Mesendoderm (in vitro differentiated cells): ENCODE results near the gene SVOP.

ENCODE experiments used
- DNase-seq: peaks from one replicate; pipeline ENCODE4 v3.0.0; 2013
- H2AK5ac ChIP-seq: 2 replicates; pipeline ENCODE4 v1.6.1; 2013; ENCODE audit warnings: low read length, inconsistent platforms
- H2BK120ac ChIP-seq: 2 replicates; pipeline ENCODE4 v1.6.1; 2013; ENCODE audit warnings: low read depth, mild to moderate bottlenecking, low read length, moderate library complexity, mixed read lengths
- H2BK15ac ChIP-seq: replicated peaks from 2 replicates; pipeline ENCODE4 v1.6.1; 2013; ENCODE audit warnings: low read depth, mild to moderate bottlenecking, moderate library complexity
- H2BK5ac ChIP-seq: 2 replicates; pipeline ENCODE4 v1.6.1; 2013; ENCODE audit warnings: low read length, inconsistent platforms
- H3K18ac ChIP-seq: 2 replicates; pipeline ENCODE4 v1.6.1; 2013; ENCODE audit warnings: mild to moderate bottlenecking, low read length, mixed read lengths
- H3K23ac ChIP-seq: one replicate; pipeline ENCODE4 v1.6.1; 2013; ENCODE audit warnings: low read length
- H3K27ac ChIP-seq: 2 replicates; pipeline ENCODE4 v1.5.1; 2013; ENCODE audit warnings: low read depth, mild to moderate bottlenecking, inconsistent platforms, low read length, moderate library complexity
- H3K27me3 ChIP-seq: 2 replicates; pipeline ENCODE4 v1.6.1; 2013; ENCODE audit warnings: low read length, control low read depth, mild to moderate bottlenecking, inconsistent platforms; ENCODE audit not compliant: insufficient read depth, poor library complexity
- H3K36me3 ChIP-seq: 2 replicates; pipeline ENCODE4 v1.6.1; 2013; ENCODE audit warnings: low read length, inconsistent platforms; ENCODE audit not compliant: control insufficient read depth, insufficient read depth
- H3K4ac ChIP-seq: one replicate; pipeline ENCODE4 v1.6.1; 2013; ENCODE audit warnings: low read depth, mild to moderate bottlenecking, low read length, moderate library complexity
- H3K4me1 ChIP-seq: 2 replicates; pipeline ENCODE4 v1.6.1; 2013; ENCODE audit warnings: low read depth, low read length, inconsistent platforms; ENCODE audit not compliant: control insufficient read depth
- H3K4me2 ChIP-seq: 2 replicates; pipeline ENCODE4 v1.6.1; 2013; ENCODE audit warnings: low read length
- H3K4me3 ChIP-seq: 2 replicates; pipeline ENCODE4 v1.5.1; 2013; ENCODE audit warnings: mild to moderate bottlenecking, low read length
- H3K56ac ChIP-seq: one replicate; pipeline ENCODE4 v1.6.1; 2013; ENCODE audit warnings: low read length
- H3K79me1 ChIP-seq: 2 replicates; pipeline ENCODE4 v1.6.1; 2013; ENCODE audit warnings: low read length, inconsistent platforms
- H3K79me2 ChIP-seq: 2 replicates; pipeline ENCODE4 v1.6.1; 2013; ENCODE audit warnings: mild to moderate bottlenecking, low read length; ENCODE audit not compliant: control insufficient read depth, insufficient read depth
- H3K9ac ChIP-seq: 2 replicates; pipeline ENCODE4 v1.6.1; 2013; ENCODE audit warnings: low read length, inconsistent platforms
- H4K5ac ChIP-seq: one replicate; pipeline ENCODE4 v1.6.1; 2013; ENCODE audit warnings: low read length
- H4K8ac ChIP-seq: one replicate; pipeline ENCODE4 v1.6.1; 2013; ENCODE audit warnings: low read depth, mild to moderate bottlenecking, control low read depth, low read length, moderate library complexity
- WGBS: extraction: QIAGEN DNeasy Blood & Tissue Kit; methylation state at CpG from one replicate; pipeline ENCODE4 v1.1.7; 2013; ENCODE audit warnings: low lambda C conversion rate, missing lambda C conversion rate; ENCODE audit not compliant: insufficient coverage; ENCODE audit errors: extremely low coverage; 5-methylcytosine and 5-hydroxymethylcytosine counted together

Gene SVOP

DNA sequence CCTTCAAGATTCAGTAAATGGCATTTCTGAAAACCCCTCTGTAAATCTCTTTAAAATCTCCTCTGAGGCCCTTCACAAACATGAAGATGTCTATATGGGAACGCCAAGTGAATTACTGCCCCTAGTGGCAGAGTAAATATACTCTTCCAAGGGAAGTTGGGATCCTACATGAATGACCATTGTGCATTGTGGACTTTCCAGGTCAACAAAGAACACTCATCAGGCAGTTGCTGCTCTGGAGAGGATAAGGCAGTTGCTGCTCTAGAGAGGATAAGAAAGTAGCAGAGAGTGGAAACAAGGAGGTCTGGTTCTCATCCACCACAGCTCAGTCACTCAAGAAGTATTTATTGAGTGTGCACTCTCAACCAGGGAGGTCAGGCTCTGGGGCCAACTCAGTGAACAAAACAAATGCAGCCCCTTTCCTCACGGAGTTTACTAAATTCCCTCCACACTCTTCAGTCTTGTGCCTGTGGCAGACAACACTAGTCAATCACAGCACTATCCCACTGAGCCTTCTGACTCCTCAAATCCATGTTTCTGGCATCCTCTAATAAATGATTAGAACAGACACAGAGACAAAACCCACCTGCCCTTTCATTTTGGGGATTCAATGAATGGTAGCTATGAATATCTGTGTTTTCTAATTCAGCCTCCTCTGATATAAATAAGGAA is 52.9 kb downstream of the SVOP start:
- no peak overlapping the region for H3K23ac ChIP-seq
- no peak overlapping the region for H2AK5ac ChIP-seq
- peak; percentile 63 for DNase-seq
- no peak overlapping the region for H3K56ac ChIP-seq
- no peak overlapping the region for H4K8ac ChIP-seq
- no peaks in the 10 kb centered on the region for H3K27me3 ChIP-seq
- H3K4ac ChIP-seq, result no peak overlapping the region
- no peaks in the 10 kb centered on the region for H3K79me2 ChIP-seq
- no peak overlapping the region for H3K4me3 ChIP-seq
- peak overlapping the region; percentile 71 for H4K5ac ChIP-seq
- H3K27ac ChIP-seq, result no peak overlapping the region
- no peak overlapping the region for H3K9ac ChIP-seq
- no peaks in the 10 kb centered on the region for H3K36me3 ChIP-seq
- H2BK5ac ChIP-seq, result no peak overlapping the region
- no peak overlapping the region for H2BK15ac ChIP-seq
- H3K4me1 ChIP-seq, result no peaks in the 10 kb centered on the region
- no CpG with 5 or more reads among the region's 2 CpGs for WGBS
- no peak overlapping the region for H2BK120ac ChIP-seq
- no peak overlapping the region for H3K18ac ChIP-seq
- no peak overlapping the region for H3K4me2 ChIP-seq
- H3K79me1 ChIP-seq, result no peaks in the 10 kb centered on the region

GRCh38 chr12:108966378-108967151 is 54.3 kb downstream of the SVOP start:
- no peak overlapping the region for H2AK5ac ChIP-seq
- H3K36me3 ChIP-seq, result no peaks in the 10 kb centered on the region
- no peaks in the 10 kb centered on the region for H3K79me2 ChIP-seq
- H3K56ac ChIP-seq, result no peak overlapping the region
- no peaks in the 10 kb centered on the region for H3K4me1 ChIP-seq
- H3K9ac ChIP-seq, result no peak overlapping the region
- H2BK120ac ChIP-seq, result no peak overlapping the region
- no peak overlapping the region for H2BK15ac ChIP-seq
- H3K27ac ChIP-seq, result no peak overlapping the region
- H3K4me2 ChIP-seq, result no peak overlapping the region
- H2BK5ac ChIP-seq, result no peak overlapping the region
- DNase-seq, result no peak
- H4K5ac ChIP-seq, result no peak overlapping the region
- no CpG with 5 or more reads among the region's 9 CpGs for WGBS
- H3K4ac ChIP-seq, result no peak overlapping the region
- no peak overlapping the region for H4K8ac ChIP-seq
- no peaks in the 10 kb centered on the region for H3K79me1 ChIP-seq
- no peaks in the 10 kb centered on the region for H3K27me3 ChIP-seq
- H3K4me3 ChIP-seq, result no peak overlapping the region
- no peak overlapping the region for H3K18ac ChIP-seq
- no peak overlapping the region for H3K23ac ChIP-seq

DNA sequence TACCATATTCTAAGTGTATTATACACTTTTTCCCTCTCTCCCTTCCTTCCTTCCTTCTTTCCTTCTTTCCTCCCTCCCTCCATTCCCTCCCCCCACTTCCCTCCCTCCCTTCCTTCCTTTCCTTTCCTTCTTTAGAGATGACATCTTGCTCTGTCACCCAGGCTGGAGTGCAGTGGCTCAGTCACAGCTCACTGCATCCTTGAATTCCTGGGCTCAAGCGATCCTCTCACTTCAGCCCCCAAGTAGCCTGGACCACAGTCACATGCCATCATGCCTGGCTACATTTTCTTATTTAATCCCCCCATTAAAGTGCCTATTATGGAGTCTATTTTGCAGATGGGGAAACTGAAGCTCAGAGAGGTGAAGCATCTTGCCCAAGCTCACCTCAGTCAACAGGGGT is 55.0 kb downstream of the SVOP start:
- Histone ChIP-seq H3K79me2 (no peaks in the 10 kb centered on the region), H2BK15ac (no peak overlapping the region), H3K9ac (no peak overlapping the region), H3K79me1 (no peaks in the 10 kb centered on the region), H3K36me3 (no peaks in the 10 kb centered on the region), H4K5ac (no peak overlapping the region), H3K4me2 (no peak overlapping the region), H3K27ac (no peak overlapping the region), H3K4ac (no peak overlapping the region), H3K56ac (no peak overlapping the region), H2BK5ac (no peak overlapping the region), H2AK5ac (no peak overlapping the region), H2BK120ac (no peak overlapping the region), H4K8ac (no peak overlapping the region), H3K4me1 (no peaks in the 10 kb centered on the region), H3K18ac (no peak overlapping the region), H3K27me3 (no peaks in the 10 kb centered on the region), H3K23ac (no peak overlapping the region), H3K4me3 (no peak overlapping the region)
- WGBS, result no CpG with 5 or more reads among the region's 1 CpG
- no peak for DNase-seq

DNA sequence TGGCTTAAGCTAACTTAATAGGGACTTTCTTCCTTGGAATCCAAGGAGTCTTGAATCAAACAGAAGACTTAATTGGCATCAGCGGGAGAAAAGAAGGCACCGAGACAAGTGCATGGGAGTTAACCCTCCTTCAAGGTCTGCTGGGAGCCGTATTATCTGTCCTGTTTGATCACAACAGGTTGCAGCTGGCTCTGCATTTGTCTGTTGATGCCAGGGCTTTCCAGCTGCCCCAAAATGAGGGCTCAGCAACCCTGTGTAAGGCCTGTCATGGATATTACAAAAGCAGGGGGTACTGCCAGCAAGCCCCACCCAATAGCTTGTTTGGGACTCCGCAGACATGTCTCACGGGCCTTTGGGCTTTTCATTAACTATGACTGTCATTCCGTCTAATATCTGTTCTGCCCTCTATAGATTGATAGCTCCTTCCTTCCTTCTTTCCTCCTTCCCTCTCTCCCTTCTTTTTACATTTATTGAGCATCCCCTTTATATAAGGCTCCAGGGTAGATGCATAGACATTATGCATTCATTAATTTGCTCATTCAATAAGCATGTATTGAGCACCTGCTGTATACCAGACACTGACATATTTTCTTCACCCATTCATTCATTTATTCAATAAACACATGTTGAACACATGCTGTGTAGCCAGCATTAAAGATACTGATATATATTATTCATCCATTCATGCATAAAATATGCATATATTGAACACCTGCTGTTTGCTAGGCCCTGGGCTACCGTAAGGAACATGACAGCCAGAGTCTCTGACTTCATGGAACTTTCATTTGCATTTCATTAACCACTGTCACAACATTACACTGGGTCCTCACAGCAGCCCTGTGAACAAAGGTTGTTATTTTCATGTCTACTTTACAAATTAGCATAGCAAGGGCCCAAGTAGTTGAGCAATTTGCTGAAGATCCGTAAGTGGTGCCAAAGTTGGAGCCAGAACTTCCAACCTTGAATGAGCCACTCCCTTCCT is 56.2 kb downstream of the SVOP start:
- H3K79me1 ChIP-seq, result no peaks in the 10 kb centered on the region
- WGBS, result no CpG with 5 or more reads among the region's 8 CpGs

DNA sequence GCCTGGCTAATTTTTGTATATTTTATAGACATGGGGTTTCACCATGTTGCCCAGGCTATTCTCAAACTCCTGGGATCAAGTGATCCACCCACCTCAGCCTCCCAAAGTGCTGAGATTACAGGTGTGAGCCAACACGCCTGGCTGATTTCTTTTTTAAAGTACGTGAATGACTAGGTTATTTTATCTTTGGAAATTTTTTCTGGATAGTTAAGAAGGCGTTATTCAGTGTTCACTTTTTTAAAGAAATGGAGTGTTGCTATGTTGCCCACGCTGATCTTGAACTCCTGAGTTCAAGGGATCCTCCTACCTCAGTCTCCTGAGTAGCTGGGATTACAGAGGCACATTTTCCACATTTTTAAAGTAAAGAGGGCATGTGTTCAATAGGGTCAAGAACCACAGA is 58.6 kb downstream of the SVOP start:
- H3K56ac ChIP-seq, result no peak overlapping the region
- H4K8ac ChIP-seq, result no peak overlapping the region

More for the DNA sequence above, 56.2 kb downstream of the SVOP start:
- H4K5ac ChIP-seq, result no peak overlapping the region
- DNase-seq, result no peak
- H3K4me3 ChIP-seq, result no peak overlapping the region
- H3K4me1 ChIP-seq, result no peaks in the 10 kb centered on the region
- no peak overlapping the region for H3K23ac ChIP-seq
- no peaks in the 10 kb centered on the region for H3K27me3 ChIP-seq
- no peak overlapping the region for H3K27ac ChIP-seq
- no peak overlapping the region for H3K56ac ChIP-seq
- H2BK15ac ChIP-seq, result no peak overlapping the region
- H2AK5ac ChIP-seq, result no peak overlapping the region
- no peak overlapping the region for H3K4me2 ChIP-seq
- no peak overlapping the region for H2BK5ac ChIP-seq
- H3K18ac ChIP-seq, result no peak overlapping the region
- H3K4ac ChIP-seq, result no peak overlapping the region
- no peak overlapping the region for H3K9ac ChIP-seq
- H3K79me2 ChIP-seq, result no peaks in the 10 kb centered on the region
- H2BK120ac ChIP-seq, result no peak overlapping the region
- no peak overlapping the region for H4K8ac ChIP-seq
- H3K36me3 ChIP-seq, result no peaks in the 10 kb centered on the region

More for the DNA sequence above, 58.6 kb downstream of the SVOP start:
- H3K36me3 ChIP-seq, result no peaks in the 10 kb centered on the region
- H2AK5ac ChIP-seq, result no peak overlapping the region
- H3K4me2 ChIP-seq, result no peak overlapping the region
- no peak overlapping the region for H3K27ac ChIP-seq
- no peak for DNase-seq
- H2BK5ac ChIP-seq, result no peak overlapping the region
- no peak overlapping the region for H3K23ac ChIP-seq
- H3K4me1 ChIP-seq, result no peaks in the 10 kb centered on the region
- no peak overlapping the region for H2BK120ac ChIP-seq
- H4K5ac ChIP-seq, result no peak overlapping the region
- no peaks in the 10 kb centered on the region for H3K79me1 ChIP-seq
- H2BK15ac ChIP-seq, result no peak overlapping the region
- no peak overlapping the region for H3K9ac ChIP-seq
- no peak overlapping the region for H3K4ac ChIP-seq
- H3K79me2 ChIP-seq, result no peaks in the 10 kb centered on the region
- no peaks in the 10 kb centered on the region for H3K27me3 ChIP-seq
- H3K18ac ChIP-seq, result no peak overlapping the region
- H3K4me3 ChIP-seq, result no peak overlapping the region
- no CpG with 5 or more reads among the region's 4 CpGs for WGBS
